GM23338 (cell line): ENCODE measurements around the gene HOXB3. TPM values are rescaled to one million over a fixed set of nuclear protein-coding genes. Genes with fewer than 3 reads are reported as not detected.

ENCODE experiments used
- ATAC-seq: fragments of 200-7000 bp; cut with Tn5 transposase; 3 replicates; pipeline ENCODE4 v1.9.1; 2020
- DNase-seq: peaks from one replicate; pipeline ENCODE4 v3.0.0-alpha.2; 2015; ENCODE audit warnings: low spot score
- H2AFZ ChIP-seq: fragments of 200-600 bp; sonication (generic); 2 replicates; pipeline ENCODE4 v1.8.0; 2016; ENCODE audit warnings: antibody characterized with exemption, mild to moderate bottlenecking, moderate library complexity
- H3F3A ChIP-seq: fragments of 200-600 bp; sonication (generic); replicated peaks from 2 replicates; pipeline ENCODE4 v1.8.0; 2017; ENCODE audit warnings: antibody characterized with exemption, mixed run types, low read depth
- H3K27ac ChIP-seq: fragments of 200-600 bp; sonication (generic); 2 replicates; pipeline ENCODE4 v1.6.1; 2016; ENCODE audit warnings: low read depth
- H3K27me3 ChIP-seq: fragments of 200-600 bp; sonication (generic); 2 replicates; pipeline ENCODE4 v1.8.0; 2016; ENCODE audit warnings: mild to moderate bottlenecking, mixed run types, moderate library complexity; ENCODE audit not compliant: insufficient read depth
- H3K36me3 ChIP-seq: fragments of 200-600 bp; sonication (generic); 2 replicates; pipeline ENCODE4 v1.8.0; 2016; ENCODE audit warnings: mild to moderate bottlenecking; ENCODE audit not compliant: insufficient read depth
- H3K4me1 ChIP-seq: fragments of 200-600 bp; sonication (generic); 2 replicates; pipeline ENCODE4 v1.8.0; 2016; ENCODE audit warnings: mild to moderate bottlenecking, moderate library complexity; ENCODE audit not compliant: insufficient read depth
- H3K4me2 ChIP-seq: fragments of 200-600 bp; sonication (generic); 2 replicates; pipeline ENCODE4 v1.7.1; 2017; ENCODE audit warnings: mixed run types
- H3K4me3 ChIP-seq: fragments of 200-600 bp; sonication (generic); 2 replicates; pipeline ENCODE4 v1.6.1; 2016; ENCODE audit warnings: mixed run types
- H3K79me2 ChIP-seq: fragments of 200-600 bp; sonication (generic); replicated peaks from 2 replicates; pipeline ENCODE4 v1.8.0; 2017; ENCODE audit warnings: mild to moderate bottlenecking; ENCODE audit not compliant: insufficient read depth
- H3K9me2 ChIP-seq: fragments of 200-600 bp; sonication (generic); 2 replicates; pipeline ENCODE4 v1.8.0; 2017; ENCODE audit not compliant: insufficient read depth
- H4K20me1 ChIP-seq: fragments of 200-600 bp; sonication (generic); replicated peaks from 2 replicates; pipeline ENCODE4 v1.8.0; 2017; ENCODE audit warnings: mild to moderate bottlenecking; ENCODE audit not compliant: insufficient read depth
- H3K27ac Mint-ChIP-seq: 2 replicates; pipeline ENCODE4 v1.8.0; 2020; ENCODE audit warnings: inconsistent platforms, mild to moderate bottlenecking, moderate library complexity, mixed read lengths
- H3K27me3 Mint-ChIP-seq: 3 replicates; pipeline ENCODE4 v1.8.0; 2022; ENCODE audit warnings: low read depth, mild to moderate bottlenecking, moderate library complexity, mixed read lengths, inconsistent platforms; ENCODE audit not compliant: insufficient read depth, poor library complexity
- H3K36me3 Mint-ChIP-seq: 3 replicates; pipeline ENCODE4 v1.8.0; 2021; ENCODE audit warnings: low read depth, mild to moderate bottlenecking, inconsistent platforms, moderate library complexity, mixed read lengths
- H3K4me1 Mint-ChIP-seq: 3 replicates; pipeline ENCODE4 v1.8.0; 2020; ENCODE audit warnings: mild to moderate bottlenecking, inconsistent platforms, mixed read lengths
- H3K4me3 Mint-ChIP-seq: 3 replicates; pipeline ENCODE4 v1.8.0; 2021; ENCODE audit warnings: moderate library complexity, mild to moderate bottlenecking, inconsistent platforms, mixed read lengths
- H3K9me3 Mint-ChIP-seq: 3 replicates; pipeline ENCODE4 v1.8.0; 2020; ENCODE audit warnings: moderate library complexity, mild to moderate bottlenecking, inconsistent platforms, mixed read lengths
- CTCF ChIP-seq, 2 experiments: fragments of 200-600 bp in 1 of 2; sonication (generic) in 1 of 2; conservative IDR thresholded peaks; 2 replicates each; pipeline versions ENCODE4 v1.5.1 to v1.6.1; 2016 to 2017; ENCODE audit warnings: antibody characterized with exemption in 2 of 2, low read depth in 2 of 2, mild to moderate bottlenecking in 2 of 2, moderate library complexity in 1 of 2
- EZH2 ChIP-seq: fragments of 200-600 bp; sonication (generic); IDR thresholded peaks from one replicate; pipeline ENCODE4 v1.8.0; 2017; ENCODE audit warnings: antibody characterized with exemption, mild to moderate bottlenecking, low read depth; ENCODE audit not compliant: unreplicated experiment
- EZH2phosphoT487 ChIP-seq: fragments of 200-600 bp; sonication (generic); IDR thresholded peaks from one replicate; pipeline ENCODE4 v1.8.1; 2018; ENCODE audit warnings: antibody characterized with exemption; ENCODE audit not compliant: unreplicated experiment
- NANOG ChIP-seq: IDR thresholded peaks from 2 replicates; pipeline ENCODE4 v1.6.1; 2016; ENCODE audit warnings: antibody characterized with exemption, borderline replicate concordance
- ZNF331 ChIP-seq: fragments of 250-450 bp; sonication (Bioruptor Pico); IDR thresholded peaks from 2 replicates; pipeline ENCODE4 v1.5.0; 2020; ENCODE audit warnings: low read depth, mild to moderate bottlenecking, moderate library complexity
- polyA plus RNA-seq: library from polyadenylated mRNA; unstranded; fragments of >200 nt; fragmentation: Nextera tagmentation; extraction: Ambion mirVana; gene quantifications from 2 replicates; pipeline ENCODE4 v1.2.1, GENCODE V29; 2016
- total RNA-seq: library from RNA; depleted of rRNA; stranded (reverse); fragments of >200 nt; shearing (Covaris generic); gene quantifications from 2 replicates; pipeline ENCODE4 v1.2.3, GENCODE V29; 2014
- TF ChIP-seq, protein P1 (sequence below): IDR thresholded peaks from one replicate; pipeline ENCODE4 v1.6.1; 2018; ENCODE audit warnings: antibody characterized with exemption; ENCODE audit not compliant: unreplicated experiment

Gene HOXB3
- total and polyA plus RNA-seq, 2 experiments from 2014 or later: 0.17 TPM; not detected in 1

DNA sequence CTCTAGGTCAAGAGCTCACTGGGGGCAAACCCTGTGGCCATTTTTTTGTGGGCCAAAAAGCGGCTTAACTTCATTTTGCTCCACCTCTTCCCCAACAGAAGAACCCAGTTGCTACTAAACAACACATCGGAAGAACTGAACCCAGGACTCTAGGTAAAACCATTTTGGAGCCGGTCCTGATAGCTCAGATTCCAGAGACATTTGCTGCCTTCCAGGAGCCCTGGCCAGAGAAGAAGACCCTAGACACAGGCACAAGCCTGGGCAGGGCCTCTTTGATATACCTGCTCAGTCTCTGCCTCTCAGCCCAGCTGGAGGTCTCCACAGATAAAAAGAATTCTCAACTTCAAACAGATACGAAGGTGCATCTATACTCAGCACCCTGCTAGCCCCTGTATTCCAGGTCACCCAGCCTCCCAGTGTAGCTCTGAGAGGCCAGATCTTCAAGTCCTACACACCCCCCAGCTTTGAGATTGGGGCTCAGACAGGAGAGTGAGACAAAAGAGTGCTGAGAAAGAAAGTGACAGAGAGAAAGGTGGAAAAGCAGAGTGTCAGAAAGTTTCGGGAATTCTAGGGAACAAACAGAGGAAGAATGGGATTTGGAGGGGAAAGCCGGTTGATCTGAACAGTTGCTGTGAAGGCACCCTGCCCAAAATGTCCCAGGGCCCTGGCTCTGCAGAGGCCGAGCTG is 42.7 kb upstream of the HOXB3 start:
- H3K4me2 ChIP-seq: peak overlapping the region; percentile 62; the same call in 1 of the 2 replicates
- H3K27me3 Mint-ChIP-seq: peaks cover 100% of the 10 kb centered on the region

More for the DNA sequence above, 42.7 kb upstream of the HOXB3 start:
- H3K36me3 Mint-ChIP-seq: no peaks in the 10 kb centered on the region
- Histone ChIP-seq H3K79me2 (no peaks in the 10 kb centered on the region), H3K4me3 (peak overlapping the region; percentile 35; the same call in 1 of the 2 replicates), H3K27me3 (peaks cover 100% of the 10 kb centered on the region), H3K27ac (no peak overlapping the region), H3F3A (peaks cover 46% of the 10 kb centered on the region), H3K9me2 (no peaks in the 10 kb centered on the region), H3K36me3 (no peaks in the 10 kb centered on the region), H4K20me1 (peaks cover 78% of the 10 kb centered on the region), H3K4me1 (peaks cover 31% of the 10 kb centered on the region), H2AFZ (no peak overlapping the region)
- peak; percentile 5; the same call in 2 of the 3 replicates for ATAC-seq
- H3K27ac Mint-ChIP-seq: no peak overlapping the region
- DNase-seq: peak; percentile 11
- H3K4me1 Mint-ChIP-seq: peaks cover 10% of the 10 kb centered on the region
- peaks cover 3% of the 10 kb centered on the region; the same call in 2 of the 3 replicates for H3K9me3 Mint-ChIP-seq
- H3K4me3 Mint-ChIP-seq: peak overlapping the region; percentile 31; the same call in 1 of the 3 replicates
- TF ChIP-seq CTCF (conservative IDR thresholded peaks at IDR 0.05; ENCODE audit: low read depth in 2 of 2) (no peak), ZNF331 (CRISPR knock-in tag) (no peak), NANOG (no peak), EZH2 (peak; percentile 93), EZH2phosphoT487 (no peak)
- TF ChIP-seq, protein P1, sequence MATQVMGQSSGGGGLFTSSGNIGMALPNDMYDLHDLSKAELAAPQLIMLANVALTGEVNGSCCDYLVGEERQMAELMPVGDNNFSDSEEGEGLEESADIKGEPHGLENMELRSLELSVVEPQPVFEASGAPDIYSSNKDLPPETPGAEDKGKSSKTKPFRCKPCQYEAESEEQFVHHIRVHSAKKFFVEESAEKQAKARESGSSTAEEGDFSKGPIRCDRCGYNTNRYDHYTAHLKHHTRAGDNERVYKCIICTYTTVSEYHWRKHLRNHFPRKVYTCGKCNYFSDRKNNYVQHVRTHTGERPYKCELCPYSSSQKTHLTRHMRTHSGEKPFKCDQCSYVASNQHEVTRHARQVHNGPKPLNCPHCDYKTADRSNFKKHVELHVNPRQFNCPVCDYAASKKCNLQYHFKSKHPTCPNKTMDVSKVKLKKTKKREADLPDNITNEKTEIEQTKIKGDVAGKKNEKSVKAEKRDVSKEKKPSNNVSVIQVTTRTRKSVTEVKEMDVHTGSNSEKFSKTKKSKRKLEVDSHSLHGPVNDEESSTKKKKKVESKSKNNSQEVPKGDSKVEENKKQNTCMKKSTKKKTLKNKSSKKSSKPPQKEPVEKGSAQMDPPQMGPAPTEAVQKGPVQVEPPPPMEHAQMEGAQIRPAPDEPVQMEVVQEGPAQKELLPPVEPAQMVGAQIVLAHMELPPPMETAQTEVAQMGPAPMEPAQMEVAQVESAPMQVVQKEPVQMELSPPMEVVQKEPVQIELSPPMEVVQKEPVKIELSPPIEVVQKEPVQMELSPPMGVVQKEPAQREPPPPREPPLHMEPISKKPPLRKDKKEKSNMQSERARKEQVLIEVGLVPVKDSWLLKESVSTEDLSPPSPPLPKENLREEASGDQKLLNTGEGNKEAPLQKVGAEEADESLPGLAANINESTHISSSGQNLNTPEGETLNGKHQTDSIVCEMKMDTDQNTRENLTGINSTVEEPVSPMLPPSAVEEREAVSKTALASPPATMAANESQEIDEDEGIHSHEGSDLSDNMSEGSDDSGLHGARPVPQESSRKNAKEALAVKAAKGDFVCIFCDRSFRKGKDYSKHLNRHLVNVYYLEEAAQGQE: no peak
